Measurements from ENCODE around the gene PGC.

Gene PGC

GRCh38 chr6:41777551-41778285 lies 30.5 kb upstream of the PGC start:
- TF ChIP-seq FOXP2 (optimal IDR thresholded peaks at IDR 0.05; ENCODE audit: borderline replicate concordance, extremely low read depth, extremely low read length, insufficient read depth) (no peak), REST (IDR thresholded peaks at IDR 0.05; ENCODE audit: insufficient read depth in 1 of 2, low read depth in 2 of 2, low read length in 2 of 2) (no peak), TAF1 (IDR thresholded peaks at IDR 0.05; ENCODE audit: borderline replicate concordance, insufficient read depth, low read length) (no peak), POLR2AphosphoS5 (IDR thresholded peaks at IDR 0.05; ENCODE audit: low read depth, low read length) (no peak), SIN3A (IDR thresholded peaks at IDR 0.05; ENCODE audit: borderline replicate concordance, insufficient read depth, low read length) (no peak)

DNA sequence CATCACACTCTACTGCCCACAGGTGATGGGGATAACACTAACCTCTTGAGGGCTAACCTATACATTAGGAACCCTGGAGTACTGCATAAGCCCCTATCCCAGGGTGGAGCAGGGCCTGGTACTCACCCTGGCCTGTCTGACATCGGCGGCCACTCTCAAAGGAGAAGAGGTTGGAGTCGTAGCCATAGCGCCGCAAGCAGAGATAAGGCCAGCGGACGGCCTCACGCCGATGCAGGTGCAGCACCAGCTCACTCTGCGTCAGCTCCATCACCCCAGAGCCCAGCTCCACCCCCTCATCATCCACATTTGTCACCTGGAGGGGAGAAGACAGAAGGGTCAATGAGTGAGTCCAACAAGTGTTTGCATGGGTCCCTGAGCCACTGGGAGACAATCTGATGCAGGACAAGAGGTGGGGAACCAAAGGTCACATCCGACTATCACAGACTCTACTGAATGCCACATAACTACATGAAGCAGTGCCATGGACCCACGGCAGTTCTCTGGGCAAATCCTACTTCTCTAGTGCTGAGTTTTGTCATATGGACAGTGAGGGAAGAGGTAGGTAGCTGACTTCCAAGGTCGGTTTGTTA lies 28.2 kb upstream of the PGC start:
- TF ChIP-seq TAF1 (IDR thresholded peaks at IDR 0.05; ENCODE audit: borderline replicate concordance, insufficient read depth, low read length): no peak
- TF ChIP-seq FOXP2 (optimal IDR thresholded peaks at IDR 0.05; ENCODE audit: borderline replicate concordance, extremely low read depth, extremely low read length, insufficient read depth): no peak
- no peak for TF ChIP-seq REST (IDR thresholded peaks at IDR 0.05; ENCODE audit: insufficient read depth in 1 of 2, low read depth in 2 of 2, low read length in 2 of 2)
- no peak for TF ChIP-seq SIN3A (IDR thresholded peaks at IDR 0.05; ENCODE audit: borderline replicate concordance, insufficient read depth, low read length)
- no peak for TF ChIP-seq POLR2AphosphoS5 (IDR thresholded peaks at IDR 0.05; ENCODE audit: low read depth, low read length)

GRCh38 chr6:41774841-41775240 lies 27.6 kb upstream of the PGC start:
- TF ChIP-seq REST (IDR thresholded peaks at IDR 0.05; ENCODE audit: insufficient read depth in 1 of 2, low read depth in 2 of 2, low read length in 2 of 2) (no peak), TAF1 (IDR thresholded peaks at IDR 0.05; ENCODE audit: borderline replicate concordance, insufficient read depth, low read length) (no peak), SIN3A (IDR thresholded peaks at IDR 0.05; ENCODE audit: borderline replicate concordance, insufficient read depth, low read length) (no peak), FOXP2 (optimal IDR thresholded peaks at IDR 0.05; ENCODE audit: borderline replicate concordance, extremely low read depth, extremely low read length, insufficient read depth) (no peak), POLR2AphosphoS5 (IDR thresholded peaks at IDR 0.05; ENCODE audit: low read depth, low read length) (no peak)

DNA sequence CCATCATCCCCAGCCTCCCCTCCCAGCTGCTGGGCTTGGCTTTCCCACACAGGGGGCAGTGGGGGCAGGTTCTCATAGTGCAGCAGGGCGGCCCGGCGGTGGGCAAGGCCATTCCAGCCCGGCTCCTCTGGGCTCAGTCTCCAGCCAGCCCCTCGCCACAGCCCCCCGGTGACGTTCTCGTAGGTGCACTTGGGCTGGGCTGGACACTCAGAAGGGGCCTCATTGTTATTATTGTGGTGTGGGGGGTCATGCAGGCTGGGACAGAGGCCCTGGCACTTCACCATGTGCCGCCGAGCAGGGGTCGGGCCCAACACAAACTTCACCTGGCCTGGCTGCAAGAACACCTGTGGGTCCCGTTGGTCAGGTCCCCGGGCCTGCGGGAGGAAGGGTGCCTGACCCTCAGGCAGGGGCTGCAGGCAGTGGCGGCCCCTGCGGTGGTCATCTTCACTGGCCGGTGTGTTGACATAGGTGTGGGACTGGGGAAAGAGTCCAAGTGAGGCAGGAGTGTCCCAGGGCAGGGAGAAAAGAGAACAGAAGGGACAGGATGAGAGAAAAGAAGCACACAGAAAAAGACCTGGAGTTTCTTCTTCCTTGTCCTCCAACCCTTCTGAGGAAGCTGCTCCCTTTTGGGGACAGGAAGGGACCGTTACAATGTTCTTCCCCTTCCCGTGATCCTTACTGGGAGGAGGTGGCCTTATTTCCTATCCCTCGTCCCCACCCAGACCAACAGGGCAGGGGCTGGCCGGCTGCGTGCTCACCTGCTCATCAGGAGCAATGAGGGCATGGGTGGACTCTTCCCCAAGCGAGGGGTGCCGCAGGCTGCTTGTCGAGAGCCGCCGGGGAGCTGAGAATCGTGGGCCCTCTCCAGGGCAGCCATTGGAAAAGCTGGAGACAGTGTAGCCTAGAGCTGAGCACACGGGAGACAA lies 24.1 kb upstream of the PGC start:
- TF ChIP-seq TAF1 (IDR thresholded peaks at IDR 0.05; ENCODE audit: borderline replicate concordance, insufficient read depth, low read length) (no peak), FOXP2 (optimal IDR thresholded peaks at IDR 0.05; ENCODE audit: borderline replicate concordance, extremely low read depth, extremely low read length, insufficient read depth) (no peak), SIN3A (IDR thresholded peaks at IDR 0.05; ENCODE audit: borderline replicate concordance, insufficient read depth, low read length) (no peak), REST (IDR thresholded peaks at IDR 0.05; ENCODE audit: insufficient read depth in 1 of 2, low read depth in 2 of 2, low read length in 2 of 2) (no peak), POLR2AphosphoS5 (IDR thresholded peaks at IDR 0.05; ENCODE audit: low read depth, low read length) (no peak)

All from PFSK-1 (cell line).